Panc1 (cell line): Measurements from ENCODE around the gene SH3BP5. TPM values are rescaled to one million over a fixed set of nuclear protein-coding genes. Genes with fewer than 3 reads are reported as not detected.

Experiments used
- ATAC-seq: fragments of 200-7000 bp; cut with Tn5 transposase; 2 replicates; pipeline ENCODE4 v1.9.1; 2020; ENCODE audit warnings: mild to moderate bottlenecking, moderate library complexity
- BruUV-seq: library from RNA; stranded (reverse); fragments of 400-500 nt; replicated peaks from 2 replicates; lab custom pipeline; 2021; lab: Mats Ljungman, UMichigan
- CTCF ChIA-PET: fragments of 300-600 bp; sonication (Branson Sonifier 250); formaldehyde crosslinking; loops from one replicate; lab custom pipeline; 2022; ENCODE audit warnings: antibody characterized with exemption; lab: Charles Lee
- POLR2A ChIA-PET: fragments of 300-600 bp; sonication (Branson Sonifier 250); formaldehyde crosslinking; loops from one replicate; lab custom pipeline; 2022; ENCODE audit warnings: antibody characterized with exemption; lab: Charles Lee
- DNase-seq: peaks from one replicate; pipeline ENCODE4 v3.0.0-alpha.2; 2010; ENCODE audit warnings: low read depth, low spot score
- H3K27ac ChIP-seq: 2 replicates; pipeline ENCODE4 v1.5.1; 2011; ENCODE audit warnings: mild to moderate bottlenecking, low read length, inconsistent platforms
- H3K27me3 ChIP-seq: fragments of 200-500 bp; sonication (Bioruptor generic); 2 replicates; pipeline ENCODE4 v1.6.0; 2014; ENCODE audit warnings: low read length, inconsistent platforms; ENCODE audit not compliant: control insufficient read depth, insufficient read depth
- H3K36me3 ChIP-seq: fragments of 200-500 bp; sonication (Bioruptor generic); 2 replicates; pipeline ENCODE4 v1.5.1; 2014; ENCODE audit warnings: inconsistent platforms, mild to moderate bottlenecking, low read length, moderate library complexity; ENCODE audit not compliant: control insufficient read depth, insufficient read depth
- H3K4me1 ChIP-seq: 2 replicates; pipeline ENCODE4 v1.5.1; 2011; ENCODE audit warnings: inconsistent platforms, mild to moderate bottlenecking, low read length, moderate library complexity; ENCODE audit not compliant: control insufficient read depth, insufficient read depth
- H3K4me3 ChIP-seq, 2 experiments: 2 replicates each; pipeline ENCODE4 v1.5.1; 2011 to 2012; ENCODE audit warnings: low read depth in 2 of 2, low read length in 2 of 2, mild to moderate bottlenecking in 2 of 2, inconsistent platforms in 1 of 2, moderate library complexity in 1 of 2
- H3K9me3 ChIP-seq: fragments of 200-500 bp; sonication (Bioruptor generic); 2 replicates; pipeline ENCODE4 v1.5.1; 2014; ENCODE audit warnings: low read depth, mild to moderate bottlenecking, inconsistent platforms, low read length, moderate library complexity; ENCODE audit not compliant: control insufficient read depth, insufficient read depth
- POLR2AphosphoS5 ChIP-seq: IDR thresholded peaks from 2 replicates; pipeline ENCODE4 v1.6.1; 2012; ENCODE audit warnings: mild to moderate bottlenecking, low read depth, low read length, moderate library complexity
- REST ChIP-seq, 2 experiments: IDR thresholded peaks; 2 replicates each; pipeline ENCODE4 v1.6.1; 2011 to 2012; ENCODE audit warnings: low read depth in 2 of 2, control low read depth in 1 of 2, low read length in 1 of 2, mild to moderate bottlenecking in 1 of 2, moderate library complexity in 1 of 2; ENCODE audit not compliant: insufficient read depth in 1 of 2
- SIN3A ChIP-seq: IDR thresholded peaks from 2 replicates; pipeline ENCODE4 v1.6.1; 2012; ENCODE audit warnings: low read depth, mild to moderate bottlenecking, low read length, moderate library complexity, borderline replicate concordance; ENCODE audit not compliant: insufficient read depth
- TCF7L2 ChIP-seq: IDR thresholded peaks from 2 replicates; pipeline ENCODE4 v1.6.1; 2011; ENCODE audit warnings: mild to moderate bottlenecking, low read depth, low read length, inconsistent platforms
- in situ Hi-C: cut with HindIII; loops from 2 replicates; pipeline ENCODE4 v1.10.0; 2016; ENCODE audit warnings: low sequenced_read_pairs, low pct_unique_long_range_greater_than_20kb
- intact Hi-C: fragments of 100-400 bp; cut with micrococcal nuclease; formaldehyde crosslinking; loops from one replicate; pipeline ENCODE4 v1.10.0; 2022; ENCODE audit not compliant: unreplicated experiment
- total RNA-seq: library from RNA; stranded (reverse); gene quantifications from one replicate; pipeline ENCODE4 v1.2.1, GENCODE V29; 2021; ENCODE audit not compliant: unreplicated experiment
- TF ChIP-seq, protein P1 (sequence below): fragments of 450-650 bp; IDR thresholded peaks from 2 replicates; pipeline ENCODE4 v1.5.1; 2017; ENCODE audit warnings: mild to moderate bottlenecking

The SH3BP5 gene
- total RNA-seq, 1 experiment from 2014 or later: 12.0 TPM

DNA sequence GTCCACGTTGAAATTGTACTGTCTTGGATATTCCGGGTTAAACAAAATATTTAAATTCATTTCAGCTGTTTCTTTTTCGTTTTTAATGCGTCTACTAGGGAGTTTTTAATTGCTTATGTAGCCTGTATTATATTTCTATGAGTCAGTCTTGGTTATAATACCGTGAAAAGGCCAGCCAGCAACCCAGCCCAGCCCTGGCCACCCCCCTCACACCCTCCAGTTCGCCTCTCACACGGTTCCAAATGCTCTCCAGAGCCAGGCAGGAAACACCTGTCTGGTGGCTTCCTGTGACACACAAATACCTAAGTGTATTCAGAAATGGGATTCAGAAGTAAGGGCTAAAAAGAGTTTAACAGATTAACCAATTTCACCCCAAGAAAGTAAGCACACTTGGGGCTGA lies 4.4 kb downstream of the SH3BP5 start:
- ATAC-seq: no peak
- no TSS peak for BruUV-seq
- ChIA-PET CTCF (no interaction called here), POLR2A (no interaction called here)
- no peaks in the 10 kb centered on the region for H3K9me3 ChIP-seq
- H3K27ac ChIP-seq: no peak overlapping the region
- in situ Hi-C loops: no loop called here
- no peak for DNase-seq
- TF ChIP-seq, protein P1, sequence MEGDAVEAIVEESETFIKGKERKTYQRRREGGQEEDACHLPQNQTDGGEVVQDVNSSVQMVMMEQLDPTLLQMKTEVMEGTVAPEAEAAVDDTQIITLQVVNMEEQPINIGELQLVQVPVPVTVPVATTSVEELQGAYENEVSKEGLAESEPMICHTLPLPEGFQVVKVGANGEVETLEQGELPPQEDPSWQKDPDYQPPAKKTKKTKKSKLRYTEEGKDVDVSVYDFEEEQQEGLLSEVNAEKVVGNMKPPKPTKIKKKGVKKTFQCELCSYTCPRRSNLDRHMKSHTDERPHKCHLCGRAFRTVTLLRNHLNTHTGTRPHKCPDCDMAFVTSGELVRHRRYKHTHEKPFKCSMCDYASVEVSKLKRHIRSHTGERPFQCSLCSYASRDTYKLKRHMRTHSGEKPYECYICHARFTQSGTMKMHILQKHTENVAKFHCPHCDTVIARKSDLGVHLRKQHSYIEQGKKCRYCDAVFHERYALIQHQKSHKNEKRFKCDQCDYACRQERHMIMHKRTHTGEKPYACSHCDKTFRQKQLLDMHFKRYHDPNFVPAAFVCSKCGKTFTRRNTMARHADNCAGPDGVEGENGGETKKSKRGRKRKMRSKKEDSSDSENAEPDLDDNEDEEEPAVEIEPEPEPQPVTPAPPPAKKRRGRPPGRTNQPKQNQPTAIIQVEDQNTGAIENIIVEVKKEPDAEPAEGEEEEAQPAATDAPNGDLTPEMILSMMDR: no peak
- TF ChIP-seq POLR2AphosphoS5 (no peak), TCF7L2 (no peak), SIN3A (no peak), REST (IDR thresholded peaks at IDR 0.05; ENCODE audit: insufficient read depth in 1 of 2, low read depth in 2 of 2, low read length in 1 of 2) (no peak)
- H3K4me3 ChIP-seq: no peak overlapping the region
- intact Hi-C loops: no loop called here
- no peaks in the 10 kb centered on the region for H3K36me3 ChIP-seq
- H3K27me3 ChIP-seq: no peaks in the 10 kb centered on the region
- peaks cover 11% of the 10 kb centered on the region for H3K4me1 ChIP-seq

GRCh38 chr3:15326673-15327072 lies 5.7 kb downstream of the SH3BP5 start:
- TF ChIP-seq TCF7L2 (no peak), POLR2AphosphoS5 (no peak), REST (IDR thresholded peaks at IDR 0.05; ENCODE audit: insufficient read depth in 1 of 2, low read depth in 2 of 2, low read length in 1 of 2) (no peak), SIN3A (no peak)
- TF ChIP-seq, protein P1: no peak
- Histone ChIP-seq H3K9me3 (no peaks in the 10 kb centered on the region), H3K27me3 (no peaks in the 10 kb centered on the region), H3K4me3 (no peak overlapping the region), H3K36me3 (no peaks in the 10 kb centered on the region), H3K27ac (no peak overlapping the region), H3K4me1 (peaks cover 8% of the 10 kb centered on the region)
- ChIA-PET CTCF (no interaction called here), POLR2A (no interaction called here)
- intact Hi-C loops: no loop called here
- ATAC-seq: no peak
- no TSS peak for BruUV-seq
- in situ Hi-C loops: no loop called here
- no peak for DNase-seq
